ENCODE data around the gene NLRP1. TPM values are rescaled to one million over a fixed set of nuclear protein-coding genes. Genes with fewer than 3 reads are reported as not detected.

Gene NLRP1
- total and polyA plus RNA-seq, 2 of the 13 experiments (the other 11 are each of a cell fraction or from before 2014, with no cell fraction given), result 3.4 to 3.7 TPM

DNA sequence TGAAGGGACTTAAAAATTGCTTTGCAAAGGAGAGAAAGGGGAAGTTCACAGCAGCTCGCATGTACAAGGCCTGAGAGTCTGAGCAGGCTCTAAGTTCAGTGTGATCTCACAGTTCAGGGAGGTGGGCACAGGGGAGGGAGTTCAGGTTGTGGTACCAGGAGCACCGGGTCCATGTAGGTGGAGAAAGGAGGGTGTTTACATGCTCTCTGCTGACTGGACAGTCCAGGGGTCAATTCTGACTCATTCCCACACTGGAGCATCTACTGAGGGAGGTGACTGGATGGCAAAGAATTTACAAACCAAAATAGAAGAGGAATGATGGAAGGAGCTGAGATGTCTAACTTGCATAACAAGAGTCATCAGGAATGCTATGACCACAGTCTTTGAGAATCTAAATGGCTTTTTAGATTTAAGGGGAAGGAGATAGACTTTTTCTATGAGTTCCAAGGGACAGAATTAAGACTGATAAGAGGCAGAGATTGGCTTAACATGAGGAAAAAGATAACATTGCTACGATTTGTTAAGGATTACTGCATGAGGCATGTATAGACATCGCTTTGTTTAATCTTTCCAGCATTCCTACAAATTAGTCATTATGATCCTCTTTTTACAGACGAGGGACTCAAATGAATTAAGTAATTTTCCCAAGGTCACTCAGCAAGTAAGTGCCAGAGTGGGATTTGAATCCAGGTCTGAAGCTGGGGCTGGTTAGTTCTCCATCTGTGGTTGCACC, 68.1 kb downstream of the NLRP1 start (continued):
- TF ChIP-seq, protein P1, sequence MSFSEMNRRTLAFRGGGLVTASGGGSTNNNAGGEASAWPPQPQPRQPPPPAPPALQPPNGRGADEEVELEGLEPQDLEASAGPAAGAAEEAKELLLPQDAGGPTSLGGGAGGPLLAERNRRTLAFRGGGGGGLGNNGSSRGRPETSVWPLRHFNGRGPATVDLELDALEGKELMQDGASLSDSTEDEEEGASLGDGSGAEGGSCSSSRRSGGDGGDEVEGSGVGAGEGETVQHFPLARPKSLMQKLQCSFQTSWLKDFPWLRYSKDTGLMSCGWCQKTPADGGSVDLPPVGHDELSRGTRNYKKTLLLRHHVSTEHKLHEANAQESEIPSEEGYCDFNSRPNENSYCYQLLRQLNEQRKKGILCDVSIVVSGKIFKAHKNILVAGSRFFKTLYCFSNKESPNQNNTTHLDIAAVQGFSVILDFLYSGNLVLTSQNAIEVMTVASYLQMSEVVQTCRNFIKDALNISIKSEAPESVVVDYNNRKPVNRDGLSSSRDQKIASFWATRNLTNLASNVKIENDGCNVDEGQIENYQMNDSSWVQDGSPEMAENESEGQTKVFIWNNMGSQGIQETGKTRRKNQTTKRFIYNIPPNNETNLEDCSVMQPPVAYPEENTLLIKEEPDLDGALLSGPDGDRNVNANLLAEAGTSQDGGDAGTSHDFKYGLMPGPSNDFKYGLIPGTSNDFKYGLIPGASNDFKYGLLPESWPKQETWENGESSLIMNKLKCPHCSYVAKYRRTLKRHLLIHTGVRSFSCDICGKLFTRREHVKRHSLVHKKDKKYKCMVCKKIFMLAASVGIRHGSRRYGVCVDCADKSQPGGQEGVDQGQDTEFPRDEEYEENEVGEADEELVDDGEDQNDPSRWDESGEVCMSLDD (CRISPR knock-in tag; IDR thresholded peaks at IDR 0.05; ENCODE audit: borderline replicate concordance), result no peak
- TF ChIP-seq, protein P2, sequence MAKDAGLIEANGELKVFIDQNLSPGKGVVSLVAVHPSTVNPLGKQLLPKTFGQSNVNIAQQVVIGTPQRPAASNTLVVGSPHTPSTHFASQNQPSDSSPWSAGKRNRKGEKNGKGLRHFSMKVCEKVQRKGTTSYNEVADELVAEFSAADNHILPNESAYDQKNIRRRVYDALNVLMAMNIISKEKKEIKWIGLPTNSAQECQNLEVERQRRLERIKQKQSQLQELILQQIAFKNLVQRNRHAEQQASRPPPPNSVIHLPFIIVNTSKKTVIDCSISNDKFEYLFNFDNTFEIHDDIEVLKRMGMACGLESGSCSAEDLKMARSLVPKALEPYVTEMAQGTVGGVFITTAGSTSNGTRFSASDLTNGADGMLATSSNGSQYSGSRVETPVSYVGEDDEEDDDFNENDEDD (CRISPR knock-in tag; IDR thresholded peaks at IDR 0.05; ENCODE audit: borderline replicate concordance), result peak; percentile 19; the same call in 1 of the 2 replicates
- TF ChIP-seq ZNF367 (CRISPR knock-in tag; IDR thresholded peaks at IDR 0.05; ENCODE audit: borderline replicate concordance) (no peak), ZFP91 (CRISPR knock-in tag; IDR thresholded peaks at IDR 0.05; ENCODE audit: borderline replicate concordance) (no peak), CCAR2 (optimal IDR thresholded peaks at IDR 0.05; ENCODE audit: low read depth, low read length) (no peak), ZNF496 (CRISPR knock-in tag; IDR thresholded peaks at IDR 0.05; ENCODE audit: insufficient replicate concordance) (no peak), HES4 (CRISPR knock-in tag; IDR thresholded peaks at IDR 0.05; ENCODE audit: borderline replicate concordance) (no peak), FOXP1 (IDR thresholded peaks at IDR 0.05) (0 out of 2 replicates have a peak, but pooled peaks have one; percentile 21), FOXP1 (CRISPR knock-in tag; IDR thresholded peaks at IDR 0.05) (peak; percentile 67), ZNF331 (CRISPR knock-in tag; IDR thresholded peaks at IDR 0.05) (peak; percentile 56; the same call in 1 of the 2 replicates), TAF1 (CRISPR knock-in tag; IDR thresholded peaks at IDR 0.05) (no peak), ZNF710 (CRISPR knock-in tag; IDR thresholded peaks at IDR 0.05; ENCODE audit: borderline replicate concordance) (no peak), NR2F2 (IDR thresholded peaks at IDR 0.05; ENCODE audit: borderline replicate concordance, low read depth) (0 out of 2 replicates have a peak, but pooled peaks have one; percentile 9), EHMT2 (IDR thresholded peaks at IDR 0.05; ENCODE audit: borderline replicate concordance, low read depth, low read length) (no peak), ELF1 (CRISPR knock-in tag; IDR thresholded peaks at IDR 0.05) (peak; percentile 58), ZNF556 (CRISPR knock-in tag; IDR thresholded peaks at IDR 0.05; ENCODE audit: borderline replicate concordance) (no peak; the same call in 1 of the 2 replicates), ZNF598 (CRISPR knock-in tag; IDR thresholded peaks at IDR 0.05; ENCODE audit: borderline replicate concordance) (no peak), ZNF724P (CRISPR knock-in tag; IDR thresholded peaks at IDR 0.05; ENCODE audit: borderline replicate concordance) (no peak)
- TF ChIP-seq, protein P3, sequence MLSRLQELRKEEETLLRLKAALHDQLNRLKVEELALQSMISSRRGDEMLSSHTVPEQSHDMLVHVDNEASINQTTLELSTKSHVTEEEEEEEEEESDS (CRISPR knock-in tag; IDR thresholded peaks at IDR 0.05; ENCODE audit: borderline replicate concordance), result no peak
- TF ChIP-seq, protein P4, sequence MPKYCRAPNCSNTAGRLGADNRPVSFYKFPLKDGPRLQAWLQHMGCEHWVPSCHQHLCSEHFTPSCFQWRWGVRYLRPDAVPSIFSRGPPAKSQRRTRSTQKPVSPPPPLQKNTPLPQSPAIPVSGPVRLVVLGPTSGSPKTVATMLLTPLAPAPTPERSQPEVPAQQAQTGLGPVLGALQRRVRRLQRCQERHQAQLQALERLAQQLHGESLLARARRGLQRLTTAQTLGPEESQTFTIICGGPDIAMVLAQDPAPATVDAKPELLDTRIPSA (CRISPR knock-in tag; IDR thresholded peaks at IDR 0.05; ENCODE audit: borderline replicate concordance), result no peak

Measured in HepG2 (cell line).